Ramos (cell line): ENCODE results near the gene COPS6.

ENCODE experiments used
- in situ Hi-C: fragments of 300-500 bp; cut with MboI; formaldehyde crosslinking; loops from one replicate; pipeline ENCODE4 v1.14.3; 2022; ENCODE audit warnings: low sequenced_read_pairs; ENCODE audit not compliant: unreplicated experiment

Gene COPS6

DNA sequence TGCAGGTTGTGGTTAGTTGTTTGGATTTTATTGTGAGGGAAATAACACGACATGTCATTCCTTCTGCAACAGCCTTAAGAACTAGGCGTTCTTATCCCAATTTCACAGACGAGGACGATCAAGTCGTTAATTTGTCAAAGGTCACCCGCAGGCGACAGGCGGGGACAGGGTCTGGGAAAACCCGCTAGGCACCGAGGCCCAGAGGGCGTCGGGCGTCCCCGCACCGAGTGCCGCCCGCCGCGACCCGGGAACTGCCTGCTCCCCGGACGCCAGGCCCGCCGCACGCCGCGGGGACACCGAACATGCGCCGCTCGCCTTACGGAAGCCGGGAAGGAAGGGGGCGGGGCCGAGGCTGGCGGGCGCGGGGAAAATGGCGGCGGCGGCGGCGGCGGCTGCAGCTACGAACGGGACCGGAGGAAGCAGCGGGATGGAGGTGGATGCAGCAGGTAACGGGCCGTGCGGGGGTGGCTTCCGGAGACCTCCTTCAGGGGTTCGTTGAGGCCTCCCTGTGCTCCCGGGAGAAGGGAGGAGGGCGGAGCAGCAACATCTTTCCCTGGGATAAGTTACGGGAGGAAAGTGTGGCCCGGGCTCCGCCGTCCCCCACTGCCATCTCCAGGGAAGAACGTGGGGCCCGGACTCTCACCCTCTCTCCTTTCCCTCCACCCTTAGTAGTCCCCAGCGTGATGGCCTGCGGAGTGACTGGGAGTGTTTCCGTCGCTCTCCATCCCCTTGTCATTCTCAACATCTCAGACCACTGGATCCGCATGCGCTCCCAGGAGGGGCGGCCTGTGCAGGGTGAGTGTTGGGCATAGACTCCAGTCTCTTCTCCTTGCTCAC, at the start of gene COPS6:
TSS of gene COPS6 (plus strand) at position 349 of the 837 bp plus-strand sequence. CDS start at position 371, 22 bp downstream.
- in situ Hi-C loops, result no loop called here

GRCh38 chr7:100040575-100040974, 48.2 kb upstream of the COPS6 start:
- in situ Hi-C loops, result no loop called here

GRCh38 chr7:100044718-100045117, 44.1 kb upstream of the COPS6 start:
- in situ Hi-C loops, result loop anchor here (5.0 kb wide), 1 partner anchor 57 kb away; no protein-coding TSS in a partner anchor

- in situ Hi-C loops, result loop anchor here (5.0 kb wide), 1 partner anchor 61 kb away; no protein-coding TSS in a partner anchor
Observed at GRCh38 chr7:100048680-100049079, 40.1 kb upstream of the COPS6 start.

GRCh38 chr7:100049441-100050291, 39.1 kb upstream of the COPS6 start, which contains the start of gene ZSCAN21:
ZSCAN21 (plus strand) TSS chr7:100049774; CDS start chr7:100057007, 7,233 bp downstream.
- in situ Hi-C loops, result loop anchor here (5.0 to 10.0 kb wide), 2 partner anchors 62 to 135 kb away; partner anchors contain the start of gene TRIM4

GRCh38 chr7:100051611-100052010, 37.2 kb upstream of the COPS6 start:
- in situ Hi-C loops, result loop anchor here (10.0 kb wide), 1 partner anchor 137 kb away; the partner anchor contains the start of gene TRIM4

DNA sequence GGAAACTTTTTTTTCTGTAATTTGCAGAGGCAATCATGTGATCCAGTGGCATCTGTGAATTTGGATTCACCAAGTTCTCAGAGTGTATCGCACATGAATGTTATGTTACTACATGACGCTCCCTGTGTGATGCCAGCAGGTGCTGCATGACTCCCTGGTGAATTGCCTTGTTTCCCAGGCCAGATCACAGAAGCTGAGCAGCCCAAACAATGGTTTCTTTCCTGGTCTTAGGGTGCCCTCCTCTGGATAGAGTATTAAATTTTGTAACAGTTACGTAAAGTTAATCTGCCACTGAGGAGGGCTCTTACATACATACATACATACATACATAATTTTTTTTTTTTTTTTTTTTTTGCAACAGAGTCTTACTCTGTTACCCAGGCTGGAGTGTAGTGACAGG, 35.6 kb upstream of the COPS6 start:
- in situ Hi-C loops, result loop anchor here (10.0 kb wide), 1 partner anchor 138 kb away; the partner anchor contains the start of gene TRIM4

- in situ Hi-C loops, result loop anchor here (10.0 kb wide), 1 partner anchor 142 kb away; the partner anchor contains the start of gene TRIM4
Observed at GRCh38 chr7:100057006-100057405, 31.8 kb upstream of the COPS6 start.

GRCh38 chr7:100059251-100059739, 29.5 kb upstream of the COPS6 start:
- in situ Hi-C loops, result loop anchor here (10.0 kb wide), 1 partner anchor 144 kb away; the partner anchor contains the start of gene TRIM4

DNA sequence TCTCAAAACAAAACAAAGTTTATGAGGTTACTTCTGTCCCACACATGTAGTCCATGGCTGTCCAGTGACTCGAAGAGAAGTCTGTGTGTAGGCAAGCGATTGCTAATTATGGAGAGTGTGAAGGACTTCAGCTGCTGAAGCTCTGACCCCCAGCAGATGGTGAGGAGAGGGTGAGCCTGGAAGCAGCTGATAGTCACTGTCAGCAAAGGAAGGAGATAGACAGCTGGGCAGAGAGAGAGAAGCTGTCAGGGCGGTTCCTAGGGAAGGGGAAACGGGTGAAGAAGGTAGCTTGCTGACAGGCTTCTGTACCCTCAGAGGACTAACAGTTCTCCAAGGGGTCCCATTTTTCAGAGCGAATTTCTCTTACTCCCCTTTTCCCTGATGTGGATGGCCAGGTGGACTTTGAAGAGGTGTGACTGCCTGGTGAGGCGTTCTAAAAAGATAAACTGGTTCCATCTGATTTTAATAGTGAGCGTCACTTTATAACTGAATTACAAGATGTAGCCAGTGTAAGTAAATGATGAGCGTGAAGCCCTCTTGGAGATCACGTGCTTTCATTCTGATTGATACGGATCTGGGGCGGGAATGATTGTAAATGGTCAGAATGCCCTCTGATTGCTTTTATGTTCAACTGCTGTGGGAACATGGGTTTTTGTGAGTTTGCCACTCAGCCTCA, 27.1 kb upstream of the COPS6 start:
- in situ Hi-C loops, result no loop called here

DNA sequence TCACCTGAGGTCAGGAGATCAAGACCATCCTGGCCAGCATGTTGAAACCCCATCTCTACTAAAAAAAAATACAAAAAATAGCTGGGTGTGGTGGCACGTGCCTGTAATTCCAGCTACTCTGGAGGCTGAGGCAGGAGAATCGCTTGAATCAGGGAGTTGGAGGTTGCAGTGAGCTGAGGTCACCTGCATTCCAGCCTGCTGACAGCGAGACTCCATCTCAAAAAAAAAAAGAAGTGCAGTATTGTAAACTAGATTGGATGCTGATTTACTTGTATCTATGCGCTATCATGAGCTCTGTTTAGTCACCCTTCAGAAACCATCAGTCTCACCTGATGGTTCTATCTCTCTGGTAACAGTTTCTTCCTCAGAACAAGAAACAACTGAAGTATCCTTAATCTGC, 25.4 kb upstream of the COPS6 start:
- in situ Hi-C loops, result no loop called here

DNA sequence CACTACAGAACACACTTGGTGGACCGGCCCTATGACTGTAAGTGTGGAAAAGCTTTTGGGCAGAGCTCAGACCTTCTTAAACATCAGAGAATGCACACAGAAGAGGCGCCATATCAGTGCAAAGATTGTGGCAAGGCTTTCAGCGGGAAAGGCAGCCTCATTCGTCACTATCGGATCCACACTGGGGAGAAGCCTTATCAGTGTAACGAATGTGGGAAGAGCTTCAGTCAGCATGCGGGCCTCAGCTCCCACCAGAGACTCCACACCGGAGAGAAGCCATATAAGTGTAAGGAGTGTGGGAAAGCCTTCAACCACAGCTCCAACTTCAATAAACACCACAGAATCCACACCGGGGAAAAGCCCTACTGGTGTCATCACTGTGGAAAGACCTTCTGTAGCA, 24.6 kb upstream of the COPS6 start:
- in situ Hi-C loops, result no loop called here

DNA sequence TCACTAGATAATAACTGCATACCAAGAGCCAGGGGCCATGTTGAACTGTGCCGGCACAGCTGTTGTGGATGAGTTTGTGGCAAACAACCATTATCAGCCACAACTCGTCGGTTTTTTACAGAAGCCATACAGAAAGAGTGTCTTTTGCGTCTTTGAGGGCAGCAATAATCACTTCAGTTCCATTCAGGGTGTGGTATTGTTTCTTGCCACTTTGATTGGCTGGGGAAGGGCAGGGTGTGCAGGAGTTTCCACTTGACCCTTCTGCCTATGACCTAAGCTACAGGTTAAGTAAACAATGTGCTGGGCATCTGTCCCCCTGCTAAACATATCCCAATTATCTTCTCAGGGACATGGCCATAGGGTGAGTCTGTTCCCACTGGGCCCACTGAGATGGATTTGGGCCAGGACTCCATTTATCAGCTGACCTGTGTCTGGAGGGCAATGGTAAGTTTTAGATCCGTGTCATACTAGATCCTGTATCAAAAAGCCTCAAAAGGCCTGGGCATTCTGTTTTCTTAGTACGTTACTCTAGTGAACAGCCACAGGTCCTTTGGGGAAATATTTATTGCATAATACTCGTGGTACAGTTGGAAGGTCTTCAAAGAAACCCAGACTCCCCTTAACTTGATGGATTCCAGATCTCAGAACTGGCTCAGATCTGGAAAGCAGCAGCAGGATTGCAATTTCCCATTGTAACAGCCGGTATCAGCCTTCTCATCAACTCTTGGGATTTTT, 23.1 kb upstream of the COPS6 start:
- in situ Hi-C loops, result no loop called here

- in situ Hi-C loops, result no loop called here
Observed at GRCh38 chr7:100066953-100067352, 21.8 kb upstream of the COPS6 start.

- in situ Hi-C loops, result no loop called here
Observed at GRCh38 chr7:100069991-100070390, 18.8 kb upstream of the COPS6 start.

DNA sequence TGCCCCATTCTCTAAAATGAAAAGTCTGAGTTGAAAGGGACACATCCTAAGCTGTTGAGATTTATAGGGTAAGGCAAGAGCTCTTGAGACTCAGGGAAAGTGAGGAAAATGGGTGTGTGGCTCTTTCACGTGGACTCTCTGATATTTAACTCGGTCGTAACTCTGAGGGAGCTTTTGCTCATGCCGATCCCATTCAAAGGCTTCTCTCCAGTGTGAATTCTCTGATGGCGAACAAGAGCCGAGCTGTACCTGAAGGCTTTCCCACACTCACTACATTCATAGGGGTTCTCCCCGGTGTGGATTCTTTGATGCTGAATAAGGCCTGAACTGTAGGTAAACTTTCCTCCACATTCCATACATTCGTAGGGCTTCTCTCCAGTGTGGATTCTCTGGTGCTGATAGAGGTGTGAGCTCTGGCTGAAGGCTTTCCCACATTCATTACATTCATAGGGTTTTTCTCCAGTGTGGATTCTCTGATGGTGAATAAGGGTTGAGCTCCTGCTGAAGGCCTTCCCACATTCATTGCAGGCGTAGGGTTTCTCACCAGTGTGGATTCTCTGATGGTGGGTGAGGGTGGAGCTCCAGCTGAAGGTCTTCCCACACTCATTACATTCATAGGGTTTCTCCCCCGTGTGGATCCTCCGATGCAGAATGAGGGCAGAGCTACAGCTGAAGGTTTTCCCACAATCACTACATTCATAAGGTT, 17.6 kb upstream of the COPS6 start:
- in situ Hi-C loops, result no loop called here

DNA sequence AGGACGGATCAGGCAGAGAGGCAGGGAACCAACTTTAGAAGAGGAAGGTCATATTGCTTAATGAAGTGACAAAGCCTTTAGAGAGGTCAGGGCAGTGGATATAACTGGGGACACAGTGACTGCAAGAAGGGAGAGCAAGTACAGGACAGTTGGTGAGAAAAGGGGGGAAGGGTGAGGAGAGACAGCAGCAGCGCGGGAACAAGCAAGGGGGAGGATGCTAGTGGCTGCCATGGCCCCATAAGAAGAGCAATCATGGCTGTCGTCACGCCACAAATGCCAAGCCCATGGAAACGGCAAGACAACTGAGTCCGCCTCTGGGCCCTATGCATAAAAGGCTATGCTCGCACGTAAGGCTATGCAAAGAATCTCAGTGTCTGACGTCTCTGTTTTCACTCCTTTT, 16.3 kb upstream of the COPS6 start:
- in situ Hi-C loops, result no loop called here

DNA sequence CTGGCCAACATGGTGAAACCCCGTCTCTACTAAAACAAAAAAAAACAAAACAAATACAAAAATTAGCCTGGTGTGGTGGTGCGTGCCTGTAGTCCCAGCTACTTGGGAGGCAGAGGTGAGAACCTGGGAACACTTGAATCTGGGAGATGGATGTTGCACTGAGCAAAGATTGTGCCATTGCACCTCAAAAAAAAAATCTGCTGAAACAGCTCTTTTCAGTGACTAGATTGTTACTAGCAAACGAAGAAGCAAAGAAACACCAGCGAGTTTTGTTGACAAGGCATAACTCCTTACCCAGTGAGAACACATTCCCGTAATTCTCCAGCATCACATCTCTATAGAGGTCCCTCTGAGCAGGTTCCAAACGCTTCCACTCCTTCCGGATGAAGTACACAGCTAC, 13.9 kb upstream of the COPS6 start:
- in situ Hi-C loops, result no loop called here

DNA sequence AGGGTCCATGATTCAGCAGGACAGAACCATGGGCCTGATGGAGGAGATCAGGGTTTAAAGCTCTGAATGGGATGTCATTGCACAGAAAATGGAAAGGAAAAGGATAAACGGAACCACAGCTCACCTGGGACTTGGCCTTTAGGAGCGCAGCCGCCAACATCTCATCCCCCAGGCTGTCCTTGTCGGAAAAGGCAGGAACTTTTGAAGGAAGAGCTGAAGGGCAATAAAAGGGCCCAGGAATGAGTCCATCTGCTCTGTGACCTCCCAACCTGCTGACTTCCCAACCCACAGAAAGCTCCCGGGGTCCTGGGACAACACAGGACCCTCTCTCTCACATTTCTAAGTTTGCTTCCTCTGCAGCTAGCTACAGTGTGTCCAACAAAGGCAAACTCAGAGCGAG, 13.4 kb upstream of the COPS6 start:
- in situ Hi-C loops, result no loop called here
